ENCODE results near the gene MBD3L1. TPM values are rescaled to one million over a fixed set of nuclear protein-coding genes. Genes with fewer than 3 reads are reported as not detected.

Gene MBD3L1
- total and polyA plus RNA-seq, 8 donors = 0.22 to 1.8 (median 0.25) TPM; not detected in 3

GRCh38 chr19:8840708-8841107 is 8.5 kb downstream of the MBD3L1 start:
- DNase-seq = no peak
- TF ChIP-seq CTCF (IDR thresholded peaks at IDR 0.05) = no peak
- no peak for ATAC-seq
- 75 to 87% methylated on average over 5 of the region's 5 CpGs for WGBS, 2 donors
- Histone ChIP-seq H3K9me3 (no peaks in the 10 kb centered on the region), H3K27ac (no peak overlapping the region), H3K27me3 (no peaks in the 10 kb centered on the region), H3K4me3 (no peak overlapping the region), H3K36me3 (no peaks in the 10 kb centered on the region), H3K4me1 (no peaks in the 10 kb centered on the region)
- FAIRE-seq = no peak
- intact Hi-C loops (cut with DNase I) = no loop called here

GRCh38 chr19:8846819-8847218 is 14.6 kb downstream of the MBD3L1 start:
- Histone ChIP-seq H3K9me3 (no peaks in the 10 kb centered on the region), H3K4me3 (no peak overlapping the region), H3K27me3 (no peaks in the 10 kb centered on the region), H3K4me1 (no peaks in the 10 kb centered on the region), H3K27ac (no peak overlapping the region), H3K36me3 (no peaks in the 10 kb centered on the region)
- FAIRE-seq (no peak), ATAC-seq (no peak), DNase-seq (no peak)
- 64 to 77% methylated on average over 3 of the region's 3 CpGs for WGBS, 2 donors
- intact Hi-C loops (cut with DNase I) = no loop called here
- TF ChIP-seq CTCF (IDR thresholded peaks at IDR 0.05) = no peak

- no peak for DNase-seq
- Histone ChIP-seq H3K9me3 (no peaks in the 10 kb centered on the region), H3K4me3 (no peak overlapping the region), H3K4me1 (no peaks in the 10 kb centered on the region), H3K36me3 (no peaks in the 10 kb centered on the region), H3K27me3 (peaks cover 0 to 6% (median 0%) of the 10 kb centered on the region in 4 donors), H3K27ac (no peak overlapping the region)
- intact Hi-C loops (cut with DNase I) = no loop called here
- TF ChIP-seq CTCF (IDR thresholded peaks at IDR 0.05) = no peak
- WGBS, 2 donors = 93% methylated on average over 2 of the region's 2 CpGs
- FAIRE-seq = no peak
- no peak for ATAC-seq
These were observed 17.1 kb downstream of the MBD3L1 start for GRCh38 chr19:8849232-8849631.

- Histone ChIP-seq H3K9me3 (no peaks in the 10 kb centered on the region), H3K27ac (no peak overlapping the region), H3K4me3 (no peak overlapping the region), H3K36me3 (no peaks in the 10 kb centered on the region), H3K27me3 (peaks cover 0 to 6% (median 0%) of the 10 kb centered on the region in 4 donors), H3K4me1 (no peaks in the 10 kb centered on the region)
- DNase-seq (no peak), ATAC-seq (no peak), FAIRE-seq (no peak)
- no peak for TF ChIP-seq CTCF (IDR thresholded peaks at IDR 0.05)
- intact Hi-C loops (cut with DNase I) = no loop called here
- 87% methylated on average over 3 of the region's 3 CpGs for WGBS, 2 donors
These were observed 18.3 kb downstream of the MBD3L1 start for GRCh38 chr19:8850488-8850887.

GRCh38 chr19:8858260-8858659 is 26.1 kb downstream of the MBD3L1 start:
- Histone ChIP-seq H3K36me3 (no peaks in the 10 kb centered on the region), H3K27ac (no peak overlapping the region), H3K4me1 (no peaks in the 10 kb centered on the region), H3K4me3 (no peak overlapping the region), H3K27me3 (peaks cover 0 to 10% (median 0%) of the 10 kb centered on the region in 4 donors), H3K9me3 (no peaks in the 10 kb centered on the region)
- 71 to 73% methylated on average over 3 of the region's 3 CpGs for whole genome bisulfite sequencing, 2 donors
- DNase-seq (no peak), FAIRE-seq (no peak), ATAC-seq (no peak)
- intact Hi-C loops (cut with DNase I) = no loop called here
- TF ChIP-seq CTCF (IDR thresholded peaks at IDR 0.05) = no peak
